Measurements from ENCODE around the gene HHIPL1.

Gene HHIPL1

DNA sequence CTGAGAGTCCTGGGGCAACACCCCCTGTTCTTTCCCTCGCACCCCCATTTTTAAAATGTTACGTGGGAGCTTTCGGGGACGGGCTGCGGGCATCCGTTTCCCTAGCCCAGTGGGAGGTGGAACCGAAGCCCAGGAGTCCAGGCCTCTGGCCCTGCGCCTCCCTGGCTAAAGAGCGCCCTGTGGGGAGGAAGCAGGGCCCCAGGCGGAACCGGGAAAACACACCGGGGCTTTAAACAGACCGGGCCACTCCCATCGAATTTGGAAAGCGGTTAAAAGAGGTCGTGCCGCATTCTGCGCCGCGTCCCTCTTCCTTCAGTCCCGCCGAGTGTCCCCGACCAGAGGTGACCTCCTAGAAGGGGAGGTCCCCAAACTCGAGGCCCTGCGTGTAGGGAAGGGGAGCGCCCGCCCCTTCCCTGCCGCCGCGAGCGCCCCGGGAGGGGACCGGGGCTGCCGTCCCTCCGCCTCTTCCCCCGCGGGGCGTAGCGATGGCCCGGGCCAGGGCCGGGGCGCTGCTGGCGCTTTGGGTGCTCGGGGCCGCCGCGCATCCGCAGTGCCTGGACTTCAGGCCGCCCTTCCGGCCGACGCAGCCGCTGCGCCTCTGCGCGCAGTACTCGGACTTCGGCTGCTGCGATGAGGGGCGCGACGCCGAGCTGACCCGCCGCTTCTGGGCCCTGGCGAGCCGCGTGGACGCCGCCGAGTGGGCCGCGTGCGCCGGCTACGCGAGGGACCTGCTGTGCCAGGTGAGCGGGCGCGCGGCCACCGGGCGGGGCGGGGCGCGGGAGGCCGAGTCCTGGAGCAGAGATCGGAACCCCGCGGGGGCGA, at the start of gene HHIPL1:
HHIPL1 (plus strand) TSS at position 407 of the 822 bp plus-strand sequence; CDS start at position 486, 79 bp downstream.
- no peak for TF ChIP-seq GATA2 (IDR thresholded peaks at IDR 0.05; ENCODE audit: low read depth, low read length)
- TF ChIP-seq GATA3 (IDR thresholded peaks at IDR 0.05; ENCODE audit: low read depth, low read length) = no peak

DNA sequence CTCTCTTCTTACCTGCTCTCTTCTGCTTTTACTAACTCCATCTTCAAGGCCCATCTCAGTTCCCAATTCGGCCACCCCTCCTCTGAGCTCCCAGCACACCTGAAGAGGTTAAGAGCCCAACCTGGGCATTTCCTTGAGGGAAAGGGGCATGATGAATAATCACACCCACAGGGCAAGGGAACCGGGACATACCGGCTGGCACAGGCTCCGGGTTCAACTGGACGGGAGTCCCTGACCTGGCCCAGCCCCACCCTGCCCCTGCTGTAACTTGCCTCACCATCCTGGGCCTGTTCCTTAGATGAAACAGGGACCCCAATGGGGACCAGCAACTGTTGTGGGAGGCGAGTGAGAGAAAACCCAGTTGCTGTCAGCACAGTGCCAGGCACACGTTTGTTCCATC, 49.4 kb upstream of the HHIPL1 start:
- TF ChIP-seq GATA3 (IDR thresholded peaks at IDR 0.05; ENCODE audit: low read depth, low read length) (no peak), GATA2 (IDR thresholded peaks at IDR 0.05; ENCODE audit: low read depth, low read length) (no peak)

DNA sequence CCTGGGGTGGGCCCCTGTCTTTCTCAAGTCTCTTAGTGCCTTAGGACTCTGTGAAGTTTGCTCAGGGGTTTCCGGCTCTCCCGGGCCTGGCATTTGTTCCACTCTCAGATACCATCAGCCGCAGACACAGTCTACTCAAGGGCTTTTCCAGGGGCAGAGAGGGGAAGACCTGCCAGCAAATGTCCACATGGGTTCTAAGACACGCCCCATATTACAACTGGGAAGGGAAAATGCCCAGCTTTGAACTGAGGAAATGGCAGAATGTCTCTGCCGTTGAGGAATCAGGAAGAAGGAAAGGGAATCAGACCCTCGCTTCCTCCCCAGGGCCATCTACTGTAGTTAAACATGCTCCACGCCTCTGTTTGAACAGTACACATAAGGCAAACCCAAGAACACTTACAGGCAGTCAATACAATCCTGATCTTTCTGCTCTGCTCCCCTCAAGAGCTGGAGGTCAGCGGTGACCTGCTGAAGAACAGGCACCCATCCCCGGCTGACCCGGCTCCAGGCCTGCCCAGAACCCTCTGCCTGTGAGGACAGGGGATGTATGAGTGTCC, 48.8 kb upstream of the HHIPL1 start:
- TF ChIP-seq GATA3 (IDR thresholded peaks at IDR 0.05; ENCODE audit: low read depth, low read length) (no peak), GATA2 (IDR thresholded peaks at IDR 0.05; ENCODE audit: low read depth, low read length) (0 out of 2 replicates have a peak, but pooled peaks have one; percentile 13)

GRCh38 chr14:99596772-99597171, 48.2 kb upstream of the HHIPL1 start:
- TF ChIP-seq GATA3 (IDR thresholded peaks at IDR 0.05; ENCODE audit: low read depth, low read length) (no peak), GATA2 (IDR thresholded peaks at IDR 0.05; ENCODE audit: low read depth, low read length) (no peak)

DNA sequence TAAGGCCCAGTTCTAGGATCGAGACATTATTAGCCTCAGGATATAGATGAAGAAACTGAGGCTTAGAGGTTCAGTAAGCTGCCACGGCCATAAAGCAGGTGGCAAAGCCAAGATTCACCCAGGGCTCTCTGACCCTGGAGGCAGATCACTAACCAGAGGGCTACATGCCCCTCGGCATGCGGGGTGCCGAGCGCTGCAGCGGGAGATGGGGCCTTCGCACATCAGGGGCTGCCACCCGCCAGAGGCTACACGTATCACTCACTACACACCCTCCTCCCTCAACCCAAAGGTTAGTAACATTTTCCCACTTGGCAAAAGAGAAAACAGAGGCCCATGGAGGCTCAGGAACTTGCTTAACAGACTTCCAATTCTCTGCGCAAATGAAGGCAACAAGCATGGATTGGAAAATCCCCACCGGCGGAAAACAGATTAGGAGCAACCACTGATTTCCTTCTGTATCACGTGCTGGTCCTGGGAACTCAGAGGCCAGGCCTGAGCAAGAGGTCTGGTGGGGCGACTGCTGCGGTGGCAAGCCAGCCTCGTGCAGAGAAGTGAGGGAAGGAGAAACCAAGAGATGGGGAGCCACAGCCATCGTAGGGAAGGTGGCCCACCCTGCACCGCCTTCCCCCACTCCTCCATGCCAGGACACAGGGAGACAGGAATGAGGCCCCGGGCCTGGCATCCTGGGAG, 46.9 kb upstream of the HHIPL1 start:
- TF ChIP-seq GATA2 (IDR thresholded peaks at IDR 0.05; ENCODE audit: low read depth, low read length) = no peak
- no peak for TF ChIP-seq GATA3 (IDR thresholded peaks at IDR 0.05; ENCODE audit: low read depth, low read length)

GRCh38 chr14:99598774-99599173, 46.2 kb upstream of the HHIPL1 start:
- TF ChIP-seq GATA2 (IDR thresholded peaks at IDR 0.05; ENCODE audit: low read depth, low read length) (no peak), GATA3 (IDR thresholded peaks at IDR 0.05; ENCODE audit: low read depth, low read length) (no peak)

- TF ChIP-seq GATA2 (IDR thresholded peaks at IDR 0.05; ENCODE audit: low read depth, low read length) = no peak
- no peak for TF ChIP-seq GATA3 (IDR thresholded peaks at IDR 0.05; ENCODE audit: low read depth, low read length)
Observed at GRCh38 chr14:99599393-99599792, 45.5 kb upstream of the HHIPL1 start.

GRCh38 chr14:99600232-99600888, 44.6 kb upstream of the HHIPL1 start:
- TF ChIP-seq GATA2 (IDR thresholded peaks at IDR 0.05; ENCODE audit: low read depth, low read length) = peak; percentile 33; the same call in 1 of the 2 replicates
- no peak for TF ChIP-seq GATA3 (IDR thresholded peaks at IDR 0.05; ENCODE audit: low read depth, low read length)

DNA sequence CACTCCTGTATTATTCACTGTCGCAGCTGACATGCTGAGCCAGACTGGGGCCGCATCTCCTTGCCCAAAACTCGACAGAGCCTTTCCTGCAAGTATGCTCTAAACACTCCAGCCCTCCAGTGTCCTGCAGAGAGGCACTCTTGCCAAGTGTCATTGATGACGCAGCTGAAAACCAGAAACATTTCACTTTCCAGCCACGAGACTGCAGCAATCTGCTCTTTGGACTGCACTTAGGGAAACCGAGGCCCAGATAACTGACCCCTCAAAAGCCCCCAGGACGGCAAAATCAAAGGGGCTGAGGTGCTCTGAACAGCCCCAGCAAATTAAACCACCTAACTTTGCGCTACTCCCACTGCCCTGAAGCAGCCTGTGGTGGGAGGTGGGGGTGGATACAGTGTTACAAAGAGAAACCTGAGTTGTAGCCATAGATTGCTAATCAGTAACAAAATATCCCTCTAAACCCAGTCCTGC, 43.5 kb upstream of the HHIPL1 start:
- TF ChIP-seq GATA2 (IDR thresholded peaks at IDR 0.05; ENCODE audit: low read depth, low read length) = no peak
- TF ChIP-seq GATA3 (IDR thresholded peaks at IDR 0.05; ENCODE audit: low read depth, low read length) = no peak

- no peak for TF ChIP-seq GATA2 (IDR thresholded peaks at IDR 0.05; ENCODE audit: low read depth, low read length)
- TF ChIP-seq GATA3 (IDR thresholded peaks at IDR 0.05; ENCODE audit: low read depth, low read length) = no peak
Observed at GRCh38 chr14:99602054-99602787, 42.7 kb upstream of the HHIPL1 start.

DNA sequence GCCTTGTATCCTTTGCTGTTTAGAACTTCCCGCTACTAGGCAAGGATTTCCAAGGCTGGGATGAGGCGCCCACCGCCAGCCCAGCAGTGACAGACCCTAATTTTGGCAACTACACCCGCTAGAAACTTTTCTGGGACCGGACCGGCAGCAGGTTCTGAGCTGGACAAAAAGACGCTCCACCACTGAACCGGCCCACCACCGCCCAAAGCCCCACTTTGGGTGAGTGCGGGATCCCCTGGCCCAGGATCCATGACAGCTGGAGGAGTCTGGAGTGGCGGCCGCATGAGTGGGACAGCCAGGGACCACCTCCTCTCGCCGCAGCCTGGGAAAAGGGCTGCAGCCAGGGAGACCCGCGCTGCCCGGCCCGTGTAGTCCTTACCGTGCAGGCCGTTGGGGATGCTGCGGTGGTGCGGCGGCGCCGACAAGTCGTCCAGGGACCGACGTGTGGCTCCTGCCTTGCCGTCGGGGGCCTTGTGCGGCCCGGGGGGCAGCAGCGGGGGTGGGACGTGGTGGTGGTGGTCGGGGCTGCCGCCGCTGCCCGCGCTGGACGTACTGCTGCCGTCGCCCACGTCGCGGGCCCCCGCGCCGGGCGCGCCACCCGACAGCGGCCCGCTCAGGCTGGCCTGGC, 42.0 kb upstream of the HHIPL1 start:
- TF ChIP-seq GATA3 (IDR thresholded peaks at IDR 0.05; ENCODE audit: low read depth, low read length) = no peak
- no peak for TF ChIP-seq GATA2 (IDR thresholded peaks at IDR 0.05; ENCODE audit: low read depth, low read length)

DNA sequence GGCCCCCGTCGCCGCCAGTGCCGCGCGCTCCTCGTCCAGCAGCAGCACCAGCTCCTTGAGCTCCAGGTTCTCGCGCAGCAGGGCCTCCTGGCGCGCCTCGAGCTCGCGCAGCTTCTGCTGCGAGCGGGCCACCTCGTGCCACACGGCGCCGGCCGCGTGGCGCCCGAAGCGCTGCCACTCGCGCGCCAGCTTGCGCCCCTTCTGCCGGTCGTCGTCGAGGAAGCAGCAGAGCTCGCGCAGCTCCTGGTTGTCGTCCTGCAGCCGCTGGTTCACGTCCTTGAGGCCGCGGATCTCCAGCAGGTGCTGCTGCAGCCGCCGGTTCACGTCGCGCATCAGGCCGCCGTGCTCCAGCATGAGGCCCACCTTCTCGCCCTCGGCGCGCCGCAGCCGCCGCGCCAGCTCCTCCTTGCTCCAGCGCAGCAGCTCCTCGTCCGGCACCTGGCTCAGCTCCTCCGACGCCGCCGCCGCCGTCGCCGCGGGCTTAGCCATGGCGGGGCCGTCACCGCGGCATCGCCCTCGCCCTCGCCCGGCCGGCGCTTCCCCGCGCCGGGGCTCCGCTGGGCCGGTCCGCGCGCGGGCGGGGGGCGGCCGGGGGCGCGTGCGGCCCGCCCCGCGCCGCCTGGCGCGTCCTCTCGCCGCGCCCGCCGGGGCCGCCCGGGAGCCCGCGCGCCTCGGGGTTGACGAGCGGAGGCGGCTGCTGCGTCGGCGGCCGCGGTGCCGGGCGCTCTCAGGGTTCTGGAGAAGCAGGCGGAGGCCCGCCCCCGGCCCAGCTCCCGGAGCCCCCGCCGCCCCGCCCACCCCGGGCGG, 41.3 kb upstream of the HHIPL1 start, which contains the start of gene CCDC85C:
CCDC85C (minus strand) TSS at position 737 of the 807 bp plus-strand sequence; CDS start at position 489, 248 bp downstream.
- TF ChIP-seq GATA3 (IDR thresholded peaks at IDR 0.05; ENCODE audit: low read depth, low read length) (no peak), GATA2 (IDR thresholded peaks at IDR 0.05; ENCODE audit: low read depth, low read length) (no peak)
